ENCODE results near the gene SPTSSB. TPM values are rescaled to one million over a fixed set of nuclear protein-coding genes. Genes with fewer than 3 reads are reported as not detected.

SPTSSB gene
- total and polyA plus RNA-seq, 9 of the 15 experiments (the other 6 are each of a cell fraction or from before 2014, with no cell fraction given): 0.07 TPM; not detected in 8

GRCh38 chr3:161320837-161321236 lies 50.5 kb downstream of the SPTSSB start:
- BruUV-seq (replicated peaks): no TSS peak
- Histone ChIP-seq H3K27ac (ENCODE audit: extremely low read depth, low read depth, low read length) (no peak overlapping the region), H2AFZ (ENCODE audit: low read depth, low read length) (no peak overlapping the region), H3K36me3 (ENCODE audit: control insufficient read depth, insufficient read depth, low read length) (no peaks in the 10 kb centered on the region), H3K27me3 (ENCODE audit: control insufficient read depth in 2 of 2, insufficient read depth in 2 of 2, low read length in 2 of 2) (no peaks in the 10 kb centered on the region), H3K4me3 (no peak overlapping the region), H3K9me1 (ENCODE audit: control insufficient read depth, insufficient read depth, low read length) (no peaks in the 10 kb centered on the region), H3K4me2 (ENCODE audit: insufficient read depth, low read length) (no peak overlapping the region), H3K4me1 (replicated peaks in 1 of 2; ENCODE audit: control insufficient read depth in 2 of 2, insufficient read depth in 2 of 2, low read length in 2 of 2) (no peaks in the 10 kb centered on the region), H3K9ac (ENCODE audit: insufficient read depth in 1 of 2, low read depth in 2 of 2, low read length in 2 of 2) (no peak overlapping the region), H4K20me1 (replicated peaks; ENCODE audit: control insufficient read depth, insufficient read depth, low read length) (no peaks in the 10 kb centered on the region), H3K79me2 (ENCODE audit: control insufficient read depth, insufficient read depth, low read length) (no peaks in the 10 kb centered on the region), H3K9me3 (replicated peaks; ENCODE audit: control insufficient read depth, insufficient read depth, low read depth, low read length) (no peaks in the 10 kb centered on the region)
- no peak for ATAC-seq
- ChIA-PET POLR2A (no interaction called here), CTCF (ENCODE audit: low intra/inter-chr PET ratio) (no interaction called here)
- WGBS (ENCODE audit: insufficient coverage, low coverage, missing lambda C conversion rate): 0% methylated on average over 1 of the region's 1 CpG
- no peak for DNase-seq (ENCODE audit: extremely low read depth in 1 of 4, low spot score in 3 of 4)
- intact Hi-C loops (cut with micrococcal nuclease) (no loop called here), in situ Hi-C loops (cut with MboI) (no loop called here)
- no peak for FAIRE-seq
- TF ChIP-seq CHCHD3 (CRISPR knock-in tag; IDR thresholded peaks at IDR 0.05): no peak
- no peak for TF ChIP-seq ARID4B (CRISPR knock-in tag; IDR thresholded peaks at IDR 0.05)
- TF ChIP-seq KLF6 (CRISPR knock-in tag; IDR thresholded peaks at IDR 0.05; ENCODE audit: borderline replicate concordance): no peak
- TF ChIP-seq TAF1 (IDR thresholded peaks at IDR 0.05; ENCODE audit: control insufficient read depth, extremely low read depth, insufficient read depth, low read length, severe bottlenecking): no peak
- no peak for TF ChIP-seq HNRNPH1 (optimal IDR thresholded peaks at IDR 0.05; ENCODE audit: low read depth, low read length)
- TF ChIP-seq ZNF165 (CRISPR knock-in tag; IDR thresholded peaks at IDR 0.05; ENCODE audit: borderline replicate concordance): no peak
